K562 (cell line): ENCODE data around the gene LIN28A. TPM values are rescaled to one million over a fixed set of nuclear protein-coding genes. Genes with fewer than 3 reads are reported as not detected.

Source experiments
- BCOR ChIP-seq: fragments of 450-650 bp; IDR thresholded peaks from 2 replicates; pipeline ENCODE4 v1.6.1; 2016
- CBX3 ChIP-seq, 2 experiments: IDR thresholded peaks; 1 replicate in 1 of 2; 2 replicates in 1 of 2; pipeline ENCODE4 v1.6.1; 2012; ENCODE audit warnings: inconsistent platforms in 2 of 2, low read length in 2 of 2, borderline replicate concordance in 1 of 2, control low read depth in 1 of 2
- ESRRA ChIP-seq: fragments of 450-650 bp; IDR thresholded peaks from 2 replicates; pipeline ENCODE4 v1.6.1; 2014; ENCODE audit warnings: low read depth, mild to moderate bottlenecking, moderate library complexity, borderline replicate concordance
- FIP1L1 ChIP-seq: fragments of 200-400 bp; formaldehyde crosslinking; IDR thresholded peaks from 2 replicates; pipeline ENCODE4 v1.6.1; 2018; ENCODE audit warnings: mild to moderate bottlenecking, low read depth, low read length; ENCODE audit not compliant: poor library complexity, severe bottlenecking
- HIVEP1 ChIP-seq: fragments of 250-450 bp; sonication (Bioruptor Pico); IDR thresholded peaks from 2 replicates; pipeline ENCODE4 v1.4.0; 2020; ENCODE audit warnings: mild to moderate bottlenecking
- NBN ChIP-seq: fragments of 450-650 bp; IDR thresholded peaks from 2 replicates; pipeline ENCODE4 v1.6.1; 2016; ENCODE audit warnings: low read depth, mild to moderate bottlenecking
- NFATC3 ChIP-seq: fragments of 450-650 bp; IDR thresholded peaks from 2 replicates; pipeline ENCODE4 v1.6.1; 2017; ENCODE audit warnings: mild to moderate bottlenecking
- PHF20 ChIP-seq: fragments of 450-650 bp; IDR thresholded peaks from 2 replicates; pipeline ENCODE4 v1.6.1; 2018; ENCODE audit not compliant: partially characterized antibody
- PYGO2 ChIP-seq: fragments of 450-650 bp; IDR thresholded peaks from 2 replicates; pipeline ENCODE4 v1.6.1; 2016; ENCODE audit warnings: mild to moderate bottlenecking, missing genetic modification characterization, moderate library complexity, missing compliant biosample characterization
- RBFOX2 ChIP-seq: fragments of 200-400 bp; formaldehyde crosslinking; IDR thresholded peaks from 2 replicates; pipeline ENCODE4 v1.6.1; 2017; ENCODE audit warnings: low read depth, mild to moderate bottlenecking, low read length, moderate library complexity
- SLC30A9 ChIP-seq: fragments of 250-450 bp; sonication (Bioruptor Pico); IDR thresholded peaks from 2 replicates; pipeline ENCODE4 v1.8.0; 2022; ENCODE audit warnings: mild to moderate bottlenecking, moderate library complexity
- SNRNP70 ChIP-seq: fragments of 200-400 bp; formaldehyde crosslinking; optimal IDR thresholded peaks from 2 replicates; pipeline ENCODE3; 2017; ENCODE audit warnings: low read depth, low read length
- SUPT5H ChIP-seq: fragments of 450-650 bp; IDR thresholded peaks from 2 replicates; pipeline ENCODE4 v1.6.1; 2016
- TRIM28 ChIP-seq: fragments of 450-650 bp; IDR thresholded peaks from 2 replicates; pipeline ENCODE4 v1.6.1; 2017
- ZEB2 ChIP-seq: fragments of 450-650 bp; IDR thresholded peaks from 2 replicates; pipeline ENCODE4 v1.6.1; 2016
- ZNF589 ChIP-seq: fragments of 200-800 bp; sonication (Bioruptor generic); IDR thresholded peaks from 2 replicates; pipeline ENCODE4 v1.6.1; 2016; ENCODE audit warnings: low read depth, missing genetic modification characterization, missing compliant biosample characterization
- polyA plus RNA-seq, 8 experiments: library from polyadenylated mRNA; depleted of rRNA in 4 of 8; stranded (reverse) in 5 of 8; unstranded in 3 of 8; fragments of >200 nt; fragmentation: Nextera tagmentation in 2 of 8; fragmentation: Illumina TruSeq in 1 of 8; extraction: Ambion mirVana in 2 of 8; extraction: Trizol in 1 of 8; gene quantifications; 2 replicates each; pipeline versions ENCODE4 v1.2.1 to v1.2.3, GENCODE V29; 2011 to 2014; ENCODE audit warnings: inconsistent platforms in 1 of 8, missing spikeins in 1 of 8
- total RNA-seq, 7 experiments: library from RNA; depleted of rRNA in 6 of 7; stranded (reverse); fragments of >200 nt in 6 of 7; fragmentation: Illumina TruSeq in 2 of 7; extraction: Trizol in 2 of 7; gene quantifications; 2 replicates each; pipeline versions ENCODE4 v1.2.1 to v1.2.3, GENCODE V29; 2011 to 2021; ENCODE audit warnings: low replicate concordance in 1 of 7
- TF ChIP-seq, protein P1 (sequence below): sonication (generic); formaldehyde crosslinking; IDR thresholded peaks from 2 replicates; pipeline ENCODE4 v1.8.0; 2022; ENCODE audit warnings: missing genetic modification reagents, mild to moderate bottlenecking, borderline replicate concordance
- TF ChIP-seq, protein P2 (sequence below): fragments of 250-450 bp; sonication (Bioruptor Pico); IDR thresholded peaks from 2 replicates; pipeline ENCODE4 v1.4.0; 2020
- TF ChIP-seq, protein P3 (sequence below): fragments of 250-450 bp; sonication (Bioruptor Pico); IDR thresholded peaks from 2 replicates; pipeline ENCODE4 v1.4.0; 2020
- TF ChIP-seq, protein P4 (sequence below): sonication (generic); formaldehyde crosslinking; IDR thresholded peaks from 2 replicates; pipeline ENCODE4 v1.8.0; 2022; ENCODE audit warnings: mild to moderate bottlenecking, low read depth, missing genetic modification reagents

The LIN28A gene
- total and polyA plus RNA-seq, 9 of the 15 experiments (the other 6 are each of a cell fraction or from before 2014, with no cell fraction given): 0.80 to 5.4 (median 3.9) TPM

DNA sequence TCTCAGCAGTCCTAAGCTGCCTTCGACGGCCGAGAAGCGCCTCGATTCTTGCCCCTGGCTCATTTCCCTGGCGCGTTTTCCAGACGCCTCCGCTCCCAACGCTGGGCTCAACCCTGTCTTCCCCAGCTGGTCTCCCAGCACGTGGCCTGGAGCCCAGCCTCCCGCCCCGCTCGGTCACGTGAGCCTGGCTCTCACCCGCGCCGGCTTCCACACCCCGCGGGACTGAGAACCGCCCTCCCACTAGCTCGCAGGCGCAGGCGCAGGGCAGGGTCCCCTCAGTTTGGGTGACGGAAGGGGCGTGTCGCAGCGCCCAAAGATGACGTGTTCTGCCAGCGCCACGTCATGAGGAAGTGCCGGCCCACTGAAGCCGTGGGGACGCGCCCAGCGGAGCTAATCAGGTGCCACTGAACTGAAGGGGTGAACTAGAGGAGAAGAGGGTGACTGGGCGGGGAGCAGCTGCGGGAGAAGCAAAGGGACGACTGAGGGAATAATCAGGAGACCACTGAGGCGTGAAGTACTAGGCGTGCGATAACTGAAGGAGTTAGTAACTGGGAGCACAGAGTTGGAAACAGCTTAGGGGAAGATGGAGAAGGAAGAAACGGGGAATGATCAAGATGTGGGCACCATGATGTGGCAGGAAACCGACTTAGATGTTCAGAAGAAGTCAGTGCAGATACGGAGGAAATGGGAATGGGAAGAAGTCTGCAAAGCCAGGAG lies 21.5 kb downstream of the LIN28A start, which contains the start of gene DHDDS (continued):
- TF ChIP-seq, protein P1, sequence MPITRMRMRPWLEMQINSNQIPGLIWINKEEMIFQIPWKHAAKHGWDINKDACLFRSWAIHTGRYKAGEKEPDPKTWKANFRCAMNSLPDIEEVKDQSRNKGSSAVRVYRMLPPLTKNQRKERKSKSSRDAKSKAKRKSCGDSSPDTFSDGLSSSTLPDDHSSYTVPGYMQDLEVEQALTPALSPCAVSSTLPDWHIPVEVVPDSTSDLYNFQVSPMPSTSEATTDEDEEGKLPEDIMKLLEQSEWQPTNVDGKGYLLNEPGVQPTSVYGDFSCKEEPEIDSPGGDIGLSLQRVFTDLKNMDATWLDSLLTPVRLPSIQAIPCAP: peak; percentile 97; the same call in 1 of the 2 replicates
- TF ChIP-seq FIP1L1: peak; percentile 90
- TF ChIP-seq, protein P2, sequence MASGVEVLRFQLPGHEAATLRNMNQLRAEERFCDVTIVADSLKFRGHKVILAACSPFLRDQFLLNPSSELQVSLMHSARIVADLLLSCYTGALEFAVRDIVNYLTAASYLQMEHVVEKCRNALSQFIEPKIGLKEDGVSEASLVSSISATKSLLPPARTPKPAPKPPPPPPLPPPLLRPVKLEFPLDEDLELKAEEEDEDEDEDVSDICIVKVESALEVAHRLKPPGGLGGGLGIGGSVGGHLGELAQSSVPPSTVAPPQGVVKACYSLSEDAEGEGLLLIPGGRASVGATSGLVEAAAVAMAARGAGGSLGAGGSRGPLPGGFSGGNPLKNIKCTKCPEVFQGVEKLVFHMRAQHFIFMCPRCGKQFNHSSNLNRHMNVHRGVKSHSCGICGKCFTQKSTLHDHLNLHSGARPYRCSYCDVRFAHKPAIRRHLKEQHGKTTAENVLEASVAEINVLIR (CRISPR knock-in tag): peak; percentile 100
- TF ChIP-seq CBX3 (IDR thresholded peaks at IDR 0.05; ENCODE audit: borderline replicate concordance in 1 of 2, low read length in 2 of 2): peak in 1 of 2 experiments; percentile 97; a peak in 2 of 3 replicates
- TF ChIP-seq, protein P3, sequence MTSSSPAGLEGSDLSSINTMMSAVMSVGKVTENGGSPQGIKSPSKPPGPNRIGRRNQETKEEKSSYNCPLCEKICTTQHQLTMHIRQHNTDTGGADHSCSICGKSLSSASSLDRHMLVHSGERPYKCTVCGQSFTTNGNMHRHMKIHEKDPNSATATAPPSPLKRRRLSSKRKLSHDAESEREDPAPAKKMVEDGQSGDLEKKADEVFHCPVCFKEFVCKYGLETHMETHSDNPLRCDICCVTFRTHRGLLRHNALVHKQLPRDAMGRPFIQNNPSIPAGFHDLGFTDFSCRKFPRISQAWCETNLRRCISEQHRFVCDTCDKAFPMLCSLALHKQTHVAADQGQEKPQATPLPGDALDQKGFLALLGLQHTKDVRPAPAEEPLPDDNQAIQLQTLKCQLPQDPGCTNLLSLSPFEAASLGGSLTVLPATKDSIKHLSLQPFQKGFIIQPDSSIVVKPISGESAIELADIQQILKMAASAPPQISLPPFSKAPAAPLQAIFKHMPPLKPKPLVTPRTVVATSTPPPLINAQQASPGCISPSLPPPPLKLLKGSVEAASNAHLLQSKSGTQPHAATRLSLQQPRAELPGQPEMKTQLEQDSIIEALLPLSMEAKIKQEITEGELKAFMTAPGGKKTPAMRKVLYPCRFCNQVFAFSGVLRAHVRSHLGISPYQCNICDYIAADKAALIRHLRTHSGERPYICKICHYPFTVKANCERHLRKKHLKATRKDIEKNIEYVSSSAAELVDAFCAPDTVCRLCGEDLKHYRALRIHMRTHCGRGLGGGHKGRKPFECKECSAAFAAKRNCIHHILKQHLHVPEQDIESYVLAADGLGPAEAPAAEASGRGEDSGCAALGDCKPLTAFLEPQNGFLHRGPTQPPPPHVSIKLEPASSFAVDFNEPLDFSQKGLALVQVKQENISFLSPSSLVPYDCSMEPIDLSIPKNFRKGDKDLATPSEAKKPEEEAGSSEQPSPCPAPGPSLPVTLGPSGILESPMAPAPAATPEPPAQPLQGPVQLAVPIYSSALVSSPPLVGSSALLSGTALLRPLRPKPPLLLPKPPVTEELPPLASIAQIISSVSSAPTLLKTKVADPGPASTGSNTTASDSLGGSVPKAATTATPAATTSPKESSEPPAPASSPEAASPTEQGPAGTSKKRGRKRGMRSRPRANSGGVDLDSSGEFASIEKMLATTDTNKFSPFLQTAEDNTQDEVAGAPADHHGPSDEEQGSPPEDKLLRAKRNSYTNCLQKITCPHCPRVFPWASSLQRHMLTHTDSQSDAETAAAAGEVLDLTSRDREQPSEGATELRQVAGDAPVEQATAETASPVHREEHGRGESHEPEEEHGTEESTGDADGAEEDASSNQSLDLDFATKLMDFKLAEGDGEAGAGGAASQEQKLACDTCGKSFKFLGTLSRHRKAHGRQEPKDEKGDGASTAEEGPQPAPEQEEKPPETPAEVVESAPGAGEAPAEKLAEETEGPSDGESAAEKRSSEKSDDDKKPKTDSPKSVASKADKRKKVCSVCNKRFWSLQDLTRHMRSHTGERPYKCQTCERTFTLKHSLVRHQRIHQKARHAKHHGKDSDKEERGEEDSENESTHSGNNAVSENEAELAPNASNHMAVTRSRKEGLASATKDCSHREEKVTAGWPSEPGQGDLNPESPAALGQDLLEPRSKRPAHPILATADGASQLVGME: peak; percentile 70; the same call in 1 of the 2 replicates
- TF ChIP-seq HIVEP1 (CRISPR knock-in tag): peak; percentile 54; the same call in 1 of the 2 replicates
- TF ChIP-seq ZEB2: peak; percentile 67; the same call in 1 of the 2 replicates
- TF ChIP-seq BCOR: peak; percentile 24
- TF ChIP-seq PYGO2 (tag): no peak
- TF ChIP-seq, protein P4, sequence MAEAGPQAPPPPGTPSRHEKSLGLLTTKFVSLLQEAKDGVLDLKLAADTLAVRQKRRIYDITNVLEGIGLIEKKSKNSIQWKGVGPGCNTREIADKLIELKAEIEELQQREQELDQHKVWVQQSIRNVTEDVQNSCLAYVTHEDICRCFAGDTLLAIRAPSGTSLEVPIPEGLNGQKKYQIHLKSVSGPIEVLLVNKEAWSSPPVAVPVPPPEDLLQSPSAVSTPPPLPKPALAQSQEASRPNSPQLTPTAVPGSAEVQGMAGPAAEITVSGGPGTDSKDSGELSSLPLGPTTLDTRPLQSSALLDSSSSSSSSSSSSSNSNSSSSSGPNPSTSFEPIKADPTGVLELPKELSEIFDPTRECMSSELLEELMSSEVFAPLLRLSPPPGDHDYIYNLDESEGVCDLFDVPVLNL (CRISPR knock-in tag): peak; percentile 79; the same call in 1 of the 2 replicates
- TF ChIP-seq NBN: peak; percentile 97
- TF ChIP-seq ZNF589: peak; percentile 91
- TF ChIP-seq SUPT5H: peak; percentile 98
- TF ChIP-seq SLC30A9 (CRISPR knock-in tag): no peak
- TF ChIP-seq SNRNP70: no peak
- TF ChIP-seq TRIM28: peak; percentile 42; the same call in 1 of the 2 replicates
- TF ChIP-seq ESRRA: peak; percentile 83
- TF ChIP-seq RBFOX2: peak; percentile 91
- peak; percentile 77; the same call in 1 of the 2 replicates for TF ChIP-seq NFATC3
- peak; percentile 99 for TF ChIP-seq PHF20
